Fibroblast of lung (primary cell): ENCODE measurements around the gene ARHGAP45. TPM values are rescaled to one million over a fixed set of nuclear protein-coding genes. Genes with fewer than 3 reads are reported as not detected.

Experiments
- DNase-seq, 2 donors: peaks; one replicate each; pipeline versions ENCODE4 v3.0.0 to v3.0.0-alpha.2; 2010; ENCODE audit warnings: low read depth in 2 of 2
- H2AFZ ChIP-seq: 2 replicates; pipeline ENCODE4 v1.5.1; 2012; ENCODE audit warnings: low read length, control low read depth, inconsistent platforms
- H3K27ac ChIP-seq: 2 replicates; pipeline ENCODE4 v1.5.1; 2011; ENCODE audit warnings: low read length, control low read depth; ENCODE audit not compliant: insufficient read depth
- H3K27me3 ChIP-seq: 2 replicates; pipeline ENCODE4 v1.5.1; 2011; ENCODE audit warnings: mild to moderate bottlenecking, low read length; ENCODE audit not compliant: control insufficient read depth, insufficient read depth
- H3K36me3 ChIP-seq: 2 replicates; pipeline ENCODE4 v1.5.1; 2011; ENCODE audit warnings: low read length; ENCODE audit not compliant: control insufficient read depth, insufficient read depth
- H3K4me1 ChIP-seq: 2 replicates; pipeline ENCODE4 v1.5.1; 2011; ENCODE audit warnings: low read length; ENCODE audit not compliant: control insufficient read depth, insufficient read depth; ENCODE audit errors: extremely low read depth
- H3K4me2 ChIP-seq: 2 replicates; pipeline ENCODE4 v1.5.1; 2011; ENCODE audit warnings: low read length, control low read depth; ENCODE audit not compliant: insufficient read depth; ENCODE audit errors: extremely low read depth
- H3K4me3 ChIP-seq, 4 experiments: fragments of 200-600 bp in 1 of 4; sonication (generic) in 1 of 4; replicated peaks in 1 of 4; 2 replicates each; pipeline ENCODE4 v1.5.1; 2011 to 2016; ENCODE audit warnings: low read length in 4 of 4, low read depth in 3 of 4, mild to moderate bottlenecking in 3 of 4, control low read depth in 2 of 4, inconsistent platforms in 1 of 4, mixed read lengths in 1 of 4; ENCODE audit not compliant: insufficient read depth in 1 of 4; ENCODE audit errors: control extremely low read depth in 1 of 4
- H3K79me2 ChIP-seq: 2 replicates; pipeline ENCODE4 v1.5.1; 2012; ENCODE audit warnings: mild to moderate bottlenecking, low read length, inconsistent platforms; ENCODE audit not compliant: control insufficient read depth, insufficient read depth
- H3K9ac ChIP-seq: 2 replicates; pipeline ENCODE4 v1.5.1; 2011; ENCODE audit warnings: mild to moderate bottlenecking, low read length, control low read depth; ENCODE audit not compliant: insufficient read depth
- H3K9me3 ChIP-seq: 2 replicates; pipeline ENCODE4 v1.5.1; 2012; ENCODE audit warnings: low read depth, low read length; ENCODE audit not compliant: control insufficient read depth, insufficient read depth
- H4K20me1 ChIP-seq: 2 replicates; pipeline ENCODE4 v1.5.1; 2011; ENCODE audit warnings: low read length; ENCODE audit not compliant: control insufficient read depth, insufficient read depth; ENCODE audit errors: extremely low read depth
- EZH2 ChIP-seq: IDR thresholded peaks from 2 replicates; pipeline ENCODE4 v1.5.1; 2012; ENCODE audit warnings: low read length, control low read depth, mild to moderate bottlenecking; ENCODE audit errors: missing control alignments
- polyA plus RNA-seq, 2 donors: library from polyadenylated mRNA; depleted of rRNA in 1 of 2; stranded (reverse) in 1 of 2; unstranded in 1 of 2; fragments of >200 nt; gene quantifications; 2 replicates each; pipeline ENCODE4 v1.2.1, GENCODE V29; 2011 to 2012; ENCODE audit warnings: missing spikeins in 1 of 2
- total RNA-seq: library from RNA; depleted of rRNA; stranded (reverse); fragments of >200 nt; gene quantifications from 2 replicates; pipeline ENCODE4 v1.2.1, GENCODE V29; 2014
- TF ChIP-seq, protein P1 (sequence below), 2 donors: IDR thresholded peaks in 1 of 2; conservative IDR thresholded peaks in 1 of 2; 1 replicate in 1 of 2; 2 replicates in 1 of 2; pipeline ENCODE4 v1.5.1; 2011 to 2012; ENCODE audit warnings: low read length in 2 of 2, control low read depth in 1 of 2, inconsistent platforms in 1 of 2, low read depth in 1 of 2, mild to moderate bottlenecking in 1 of 2

ARHGAP45 gene
- total and polyA plus RNA-seq, 2 donors (not counting 1 experiment from before 2014, with no cell fraction given) = 0.42 to 1.8 TPM

DNA sequence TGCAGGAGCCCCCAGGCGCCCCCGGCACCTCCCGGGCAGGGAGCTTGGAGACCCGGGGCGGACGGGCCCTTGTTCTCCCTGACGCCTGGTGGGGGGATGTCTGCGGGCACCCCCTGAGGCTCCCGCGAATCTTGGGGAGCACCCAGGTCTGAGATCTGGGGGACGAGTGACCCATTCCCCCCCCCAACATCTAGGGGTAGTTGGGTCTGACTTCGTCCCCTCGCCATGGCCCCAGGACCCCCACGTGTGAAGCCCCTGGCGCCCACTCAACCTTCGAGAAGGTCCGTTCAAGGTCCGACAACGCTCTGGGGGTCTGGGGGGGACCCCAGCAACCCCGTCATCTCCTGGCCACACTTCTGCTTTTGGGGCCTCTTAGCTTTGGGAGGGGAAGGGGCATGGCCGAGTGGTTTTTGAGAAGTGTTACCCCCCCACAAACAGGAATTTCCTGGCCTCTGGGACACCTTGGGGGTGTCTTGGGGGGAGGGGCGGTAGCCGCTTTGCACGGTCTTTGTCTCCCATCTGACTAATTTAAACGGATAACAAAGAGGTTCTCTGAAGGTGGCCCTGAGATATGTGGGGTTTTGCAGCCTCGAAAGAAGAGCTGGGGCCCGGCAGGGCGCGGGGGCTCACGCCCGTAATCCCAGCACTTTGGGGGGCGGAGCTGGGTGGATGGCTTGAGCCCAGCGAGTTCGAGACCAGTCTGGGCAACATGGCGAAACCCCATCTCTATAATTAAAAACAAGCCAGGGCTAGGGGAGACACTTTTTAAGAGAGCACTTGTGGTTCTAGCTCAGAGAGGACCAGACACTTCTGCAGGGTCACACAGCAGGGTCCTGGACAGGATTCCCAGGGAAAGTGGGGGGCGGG lies 40.0 kb upstream of the ARHGAP45 start:
- no peaks in the 10 kb centered on the region for H3K9me3 ChIP-seq
- peaks cover 45% of the 10 kb centered on the region for H3K79me2 ChIP-seq
- peak overlapping the region; percentile 95 for H3K27ac ChIP-seq
- no peaks in the 10 kb centered on the region for H4K20me1 ChIP-seq
- peaks cover 10% of the 10 kb centered on the region for H3K36me3 ChIP-seq
- peak overlapping the region; percentile 76 for H3K9ac ChIP-seq
- H3K4me1 ChIP-seq = peaks cover 10% of the 10 kb centered on the region
- TF ChIP-seq, protein P1, sequence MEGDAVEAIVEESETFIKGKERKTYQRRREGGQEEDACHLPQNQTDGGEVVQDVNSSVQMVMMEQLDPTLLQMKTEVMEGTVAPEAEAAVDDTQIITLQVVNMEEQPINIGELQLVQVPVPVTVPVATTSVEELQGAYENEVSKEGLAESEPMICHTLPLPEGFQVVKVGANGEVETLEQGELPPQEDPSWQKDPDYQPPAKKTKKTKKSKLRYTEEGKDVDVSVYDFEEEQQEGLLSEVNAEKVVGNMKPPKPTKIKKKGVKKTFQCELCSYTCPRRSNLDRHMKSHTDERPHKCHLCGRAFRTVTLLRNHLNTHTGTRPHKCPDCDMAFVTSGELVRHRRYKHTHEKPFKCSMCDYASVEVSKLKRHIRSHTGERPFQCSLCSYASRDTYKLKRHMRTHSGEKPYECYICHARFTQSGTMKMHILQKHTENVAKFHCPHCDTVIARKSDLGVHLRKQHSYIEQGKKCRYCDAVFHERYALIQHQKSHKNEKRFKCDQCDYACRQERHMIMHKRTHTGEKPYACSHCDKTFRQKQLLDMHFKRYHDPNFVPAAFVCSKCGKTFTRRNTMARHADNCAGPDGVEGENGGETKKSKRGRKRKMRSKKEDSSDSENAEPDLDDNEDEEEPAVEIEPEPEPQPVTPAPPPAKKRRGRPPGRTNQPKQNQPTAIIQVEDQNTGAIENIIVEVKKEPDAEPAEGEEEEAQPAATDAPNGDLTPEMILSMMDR (conservative IDR thresholded peaks at IDR 0.05 in 1 of 2, IDR thresholded peaks at IDR 0.05 in 1 of 2; ENCODE audit: low read depth in 1 of 2, low read length in 2 of 2) = no peak
- no peak for TF ChIP-seq EZH2
- peak overlapping the region; percentile 76 to 97 (median 88) for H3K4me3 ChIP-seq
- no peak overlapping the region for H2AFZ ChIP-seq
- H3K4me2 ChIP-seq = peak overlapping the region; percentile 93
- no peaks in the 10 kb centered on the region for H3K27me3 ChIP-seq
- DNase-seq = no peak

DNA sequence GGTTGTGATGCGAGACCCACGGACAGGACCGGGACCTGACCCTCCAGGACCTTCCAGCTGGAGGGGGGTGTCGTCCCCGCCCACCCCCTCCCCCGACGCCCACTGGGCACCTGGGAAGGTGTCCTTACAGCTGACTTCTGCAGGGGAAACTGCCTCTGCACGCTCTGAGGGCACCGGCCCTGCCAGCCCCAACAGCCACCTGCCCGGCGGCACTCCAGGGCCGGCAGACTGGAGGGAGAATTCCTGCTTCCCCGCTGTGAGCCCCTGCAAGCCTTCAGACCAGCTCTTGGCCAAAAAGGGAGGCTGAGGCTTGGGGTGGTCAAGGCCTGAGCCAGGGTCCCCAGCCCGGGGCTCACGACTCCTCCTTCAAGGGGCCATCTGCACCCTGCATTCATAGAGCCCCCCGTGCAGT lies 39.3 kb upstream of the ARHGAP45 start:
- Histone ChIP-seq H3K9me3 (no peaks in the 10 kb centered on the region), H3K79me2 (peaks cover 51% of the 10 kb centered on the region), H2AFZ (no peak overlapping the region), H3K27ac (peak overlapping the region; percentile 95), H3K36me3 (peaks cover 16% of the 10 kb centered on the region), H3K4me1 (peaks cover 10% of the 10 kb centered on the region), H3K4me2 (peak overlapping the region; percentile 93), H4K20me1 (no peaks in the 10 kb centered on the region), H3K27me3 (no peaks in the 10 kb centered on the region), H3K9ac (peak overlapping the region; percentile 76), H3K4me3 (peak overlapping the region; percentile 76 to 97 (median 88))
- no peak for DNase-seq
- TF ChIP-seq EZH2 = no peak
- TF ChIP-seq, protein P1 (conservative IDR thresholded peaks at IDR 0.05 in 1 of 2, IDR thresholded peaks at IDR 0.05 in 1 of 2; ENCODE audit: low read depth in 1 of 2, low read length in 2 of 2) = no peak

DNA sequence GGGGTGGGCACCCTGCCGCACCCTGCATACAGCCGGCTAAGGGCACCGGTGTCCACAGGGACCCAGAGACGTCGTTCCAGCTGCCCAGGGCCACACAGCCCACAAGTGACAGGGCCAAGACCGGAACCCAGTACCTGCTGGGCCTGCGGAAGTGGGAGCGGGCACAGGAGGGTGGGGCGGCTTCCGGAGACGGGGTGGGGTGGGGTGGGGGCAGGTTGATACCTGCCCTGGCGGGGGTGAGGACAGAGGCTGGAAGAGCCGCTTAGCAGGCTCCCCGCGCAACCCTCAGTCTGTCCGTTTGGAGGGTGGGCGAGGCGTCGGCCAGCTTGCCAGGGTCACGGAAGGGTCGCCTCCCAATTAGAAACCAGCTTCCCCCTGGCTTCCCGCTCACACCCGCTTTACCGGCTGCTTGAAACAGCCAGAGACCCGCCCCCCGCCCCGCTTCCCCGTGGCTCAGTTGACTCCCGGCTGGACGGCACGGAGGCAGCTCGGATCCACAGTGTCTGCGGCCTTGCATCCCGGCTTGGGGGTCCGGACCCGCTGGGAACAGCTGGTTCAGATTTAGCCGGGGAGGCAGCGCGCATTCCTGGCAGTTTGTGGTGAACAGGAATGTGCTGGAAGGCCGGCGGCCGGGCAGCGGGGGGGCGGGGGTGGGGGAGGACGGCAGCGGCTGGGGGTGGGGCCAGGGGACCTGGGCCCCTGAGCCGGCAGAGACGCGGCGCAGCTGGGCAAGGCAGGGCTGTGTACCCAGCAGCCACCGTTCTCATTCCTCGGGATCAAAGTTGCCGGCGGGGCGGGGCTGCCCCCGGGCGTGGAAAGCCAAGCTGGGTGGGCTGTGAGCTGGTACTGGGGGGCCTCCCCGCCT lies 38.7 kb upstream of the ARHGAP45 start:
- TF ChIP-seq, protein P1 (conservative IDR thresholded peaks at IDR 0.05 in 1 of 2, IDR thresholded peaks at IDR 0.05 in 1 of 2; ENCODE audit: low read depth in 1 of 2, low read length in 2 of 2) = no peak
- no peak for TF ChIP-seq EZH2
- H3K9me3 ChIP-seq = no peaks in the 10 kb centered on the region
- H4K20me1 ChIP-seq = no peaks in the 10 kb centered on the region
- peak overlapping the region; percentile 93 for H3K4me2 ChIP-seq
- H3K79me2 ChIP-seq = peaks cover 55% of the 10 kb centered on the region
- DNase-seq = peak; percentile 94 to 96
- H3K9ac ChIP-seq = peak overlapping the region; percentile 76
- peak overlapping the region; percentile 95 for H3K27ac ChIP-seq
- peak overlapping the region; percentile 76 to 97 (median 88) for H3K4me3 ChIP-seq
- no peak overlapping the region for H2AFZ ChIP-seq
- peaks cover 16% of the 10 kb centered on the region for H3K36me3 ChIP-seq
- H3K27me3 ChIP-seq = no peaks in the 10 kb centered on the region
- H3K4me1 ChIP-seq = peaks cover 10% of the 10 kb centered on the region
